Measurements from ENCODE around the gene ANGEL1. TPM values are rescaled to one million over a fixed set of nuclear protein-coding genes. Genes with fewer than 3 reads are reported as not detected.

Gene ANGEL1
- total RNA-seq, 1 donor from 2014 or later, result 11.2 TPM

GRCh38 chr14:76754586-76754985, 58.1 kb downstream of the ANGEL1 start:
- DNase-seq, result no peak
- no peak for ATAC-seq
- intact Hi-C loops (cut with micrococcal nuclease), result no loop called here

DNA sequence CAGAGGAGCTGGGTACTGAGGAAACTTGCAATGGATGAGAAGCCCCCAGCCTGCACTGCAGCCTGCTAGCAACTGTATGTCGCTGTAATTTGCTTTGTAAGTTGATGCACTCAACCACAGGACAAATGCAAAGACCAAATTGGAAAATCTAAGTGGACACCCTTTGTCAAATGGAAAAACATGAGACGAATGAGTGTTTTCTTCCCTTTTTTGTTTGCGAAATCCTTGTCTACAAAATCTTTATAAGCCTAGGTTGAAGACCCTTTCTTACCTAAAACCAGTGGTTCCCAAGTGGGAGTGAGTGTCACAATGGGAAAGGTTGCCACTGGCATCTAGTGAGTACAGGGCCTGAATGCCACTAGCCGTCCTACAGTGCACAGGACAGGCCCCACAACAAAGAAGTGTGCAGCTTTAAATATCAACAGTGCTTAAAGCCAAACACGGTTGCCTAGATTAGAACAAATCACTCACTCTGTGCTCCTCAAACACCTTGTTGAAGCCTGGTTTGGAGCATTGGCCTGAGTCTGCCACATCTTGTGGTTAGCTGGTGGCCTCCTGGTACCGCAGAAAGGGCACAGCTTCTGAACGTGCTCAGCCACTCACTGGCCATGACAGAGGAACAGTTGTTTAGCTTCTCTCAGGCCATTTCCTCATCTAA, 59.0 kb downstream of the ANGEL1 start:
- ATAC-seq, result peak; percentile 52
- DNase-seq, result no peak
- intact Hi-C loops (cut with micrococcal nuclease), result no loop called here

DNA sequence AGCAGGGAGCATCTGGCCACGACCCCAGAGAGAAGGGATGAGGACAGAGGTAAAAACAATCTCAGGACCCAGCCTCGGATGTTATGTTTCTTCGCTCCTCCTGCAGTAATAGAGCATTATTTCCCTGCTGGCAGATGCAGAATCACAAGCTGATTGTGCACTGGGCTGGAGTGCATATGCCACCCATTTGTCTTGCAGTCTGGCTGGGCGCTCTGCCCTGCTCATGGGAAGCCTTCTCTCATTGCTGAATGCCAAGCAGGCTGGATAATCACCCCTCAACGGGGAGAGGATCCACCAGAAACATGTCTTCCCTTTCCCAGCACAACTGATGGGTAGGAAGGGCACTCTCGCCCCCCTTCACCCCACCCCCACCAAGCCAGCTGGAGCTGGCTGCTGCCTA, 59.9 kb downstream of the ANGEL1 start:
- intact Hi-C loops (cut with micrococcal nuclease), result no loop called here

DNA sequence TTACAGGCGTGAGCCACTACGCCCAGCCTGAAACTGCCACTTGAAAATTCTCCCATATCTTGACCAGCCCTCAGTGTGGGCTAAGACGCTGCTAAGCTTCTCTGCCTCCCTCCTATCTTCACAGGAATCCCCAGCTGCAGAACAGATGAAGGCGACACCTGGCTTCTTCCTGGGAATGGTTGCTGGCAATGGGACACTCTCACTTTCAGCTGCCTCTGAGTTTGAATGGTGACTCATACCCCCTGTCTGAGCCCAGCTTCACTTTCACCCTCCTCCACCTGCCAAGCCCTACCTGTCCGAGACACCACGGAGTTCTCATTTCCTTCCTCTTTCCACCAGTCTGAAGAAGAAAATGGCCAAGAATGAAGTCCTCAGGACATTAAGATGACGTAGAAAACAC, 69.7 kb downstream of the ANGEL1 start:
- no peak for ATAC-seq
- DNase-seq, result no peak
- intact Hi-C loops (cut with micrococcal nuclease), result no loop called here

More for the DNA sequence above, 59.9 kb downstream of the ANGEL1 start:
- DNase-seq (no peak), ATAC-seq (no peak)

- DNase-seq (no peak), ATAC-seq (no peak)
- intact Hi-C loops (cut with micrococcal nuclease), result no loop called here
Measured at GRCh38 chr14:76742185-76742584, 70.5 kb downstream of the ANGEL1 start.

- ATAC-seq (no peak), DNase-seq (no peak)
- intact Hi-C loops (cut with micrococcal nuclease), result no loop called here
Measured at GRCh38 chr14:76741074-76741473, 71.6 kb downstream of the ANGEL1 start.

Other genes with a start within 250 kb of the ANGEL1 start
- gene VASH1, start 51.4 kb downstream of the ANGEL1 start, total RNA-seq, result 14.0 TPM
- gene LRRC74A, start 13.5 kb upstream of the ANGEL1 start, total RNA-seq, result not detected
- gene IRF2BPL, start 215.8 kb upstream of the ANGEL1 start, total RNA-seq, result 42.8 TPM

Measured in left ventricle myocardium superior (tissue), 1 donor.